RCC 7860 (cell line): ENCODE measurements around the gene G6PC3.
"Not testable (repeated sequence)": the region's sequence is repeated elsewhere in the genome, so short reads cannot be mapped to it uniquely, and the experiment has no call there.

Source experiments
- DNase-seq: peaks from one replicate; pipeline ENCODE4 v3.0.0-alpha.2; 2015; ENCODE audit warnings: low spot score
- FAIRE-seq: peaks from 2 replicates; lab custom pipeline; 2012; peaks lifted over from hg19 to GRCh38; lab: Jason Lieb, UNC

G6PC3 gene

DNA sequence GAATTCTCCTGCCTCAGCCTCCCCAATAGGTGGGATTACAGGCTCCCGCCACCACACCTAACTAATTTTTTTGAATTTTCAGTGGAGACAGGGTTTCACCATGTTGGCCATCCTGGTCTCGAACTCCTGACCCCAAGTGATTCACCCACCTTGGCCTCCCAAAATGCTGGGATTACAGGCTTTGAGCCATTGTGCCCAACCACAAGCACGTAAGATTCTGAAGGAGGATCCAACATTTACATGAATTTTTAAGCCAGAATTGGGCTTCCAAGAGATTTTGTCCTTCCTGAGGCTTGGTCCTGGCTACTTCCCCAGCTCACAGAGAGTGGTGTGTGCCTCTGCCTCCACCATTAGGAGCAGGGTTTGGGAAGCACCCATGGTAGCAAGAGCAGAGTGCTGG, 11.1 kb downstream of the G6PC3 start:
- FAIRE-seq (no peak), DNase-seq (no peak)

DNA sequence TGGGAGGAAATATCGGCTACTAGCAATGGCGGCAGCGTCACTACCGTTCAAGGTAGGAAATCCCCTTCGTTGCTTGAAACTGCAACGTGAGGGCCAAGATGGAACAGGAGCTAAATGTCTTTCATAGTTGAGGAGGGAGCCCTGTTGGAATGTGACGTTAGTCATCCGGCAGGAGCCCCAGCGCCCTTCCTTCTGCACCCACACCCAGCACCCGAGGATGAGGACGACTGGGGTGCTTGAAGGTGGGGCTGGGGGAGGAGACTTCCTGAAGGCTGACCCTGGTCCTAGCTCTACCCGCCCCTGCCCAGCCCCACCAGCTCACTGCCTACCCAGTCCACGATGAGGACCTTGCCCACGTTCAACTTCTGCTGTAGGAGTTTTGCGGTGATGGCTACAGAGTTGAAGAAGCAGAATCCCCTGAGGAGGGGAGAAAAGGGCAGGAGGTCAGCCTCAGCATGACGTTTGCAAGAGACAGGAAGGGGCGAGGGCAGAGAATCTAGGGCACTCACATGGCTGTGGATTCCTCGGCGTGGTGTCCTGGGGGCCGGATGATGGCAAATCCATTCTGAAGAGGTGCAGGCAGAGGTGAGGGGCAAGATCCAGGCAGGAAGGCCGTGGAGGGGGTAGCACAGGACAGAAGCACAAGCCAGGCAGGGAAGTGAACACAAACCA, 11.9 kb downstream of the G6PC3 start:
- FAIRE-seq (no peak), DNase-seq (no peak)

DNA sequence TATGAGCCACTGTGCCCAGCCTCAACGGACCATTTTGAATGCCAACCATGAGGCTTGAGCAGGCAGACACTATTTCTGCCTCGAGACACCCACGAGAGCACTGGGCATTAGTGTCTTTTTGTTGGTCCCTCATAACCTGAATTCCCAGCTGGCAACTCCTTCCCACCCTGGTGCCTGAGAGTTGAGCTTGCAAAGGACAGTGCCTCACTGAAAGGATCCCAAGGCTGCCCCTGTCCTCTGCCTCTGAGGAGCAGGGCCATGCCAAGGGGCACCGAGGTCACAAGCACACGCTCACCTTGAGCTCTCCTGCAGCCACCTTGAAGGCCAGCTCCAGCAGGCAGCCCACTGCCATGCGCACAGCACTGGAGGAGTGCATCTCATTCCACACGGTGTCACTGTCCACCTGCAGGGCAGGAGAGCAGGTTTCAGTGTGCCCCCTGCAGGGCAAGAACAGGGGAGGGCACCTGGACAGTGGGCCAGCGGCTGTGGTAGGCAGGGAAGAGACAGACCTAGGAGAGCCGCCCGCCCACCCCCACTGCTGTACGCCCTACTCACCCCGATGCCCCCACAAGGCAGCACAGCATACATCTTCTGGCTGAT, 12.8 kb downstream of the G6PC3 start:
- FAIRE-seq: no peak
- peak; percentile 48 for DNase-seq

DNA sequence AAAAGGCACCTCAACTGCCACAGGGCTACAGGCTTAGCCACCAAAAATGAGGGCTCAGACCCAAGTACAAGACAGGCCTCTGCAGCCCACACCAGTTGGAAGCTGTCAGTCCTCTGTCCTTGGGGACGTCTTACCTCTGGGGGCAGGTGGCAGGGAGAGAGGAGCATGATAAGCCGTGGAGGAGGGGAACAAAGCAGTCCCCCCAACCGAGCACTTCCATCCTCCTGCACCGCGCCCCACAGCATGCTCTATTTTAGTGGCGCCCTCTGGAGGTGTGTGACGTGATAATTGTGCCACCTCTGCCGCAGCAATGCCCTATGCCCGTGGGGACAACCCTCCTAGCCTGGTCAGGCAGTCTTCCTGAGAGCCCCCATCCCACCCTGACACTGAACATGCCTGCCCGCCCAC, 13.6 kb downstream of the G6PC3 start:
- no peak for FAIRE-seq
- DNase-seq: no peak

DNA sequence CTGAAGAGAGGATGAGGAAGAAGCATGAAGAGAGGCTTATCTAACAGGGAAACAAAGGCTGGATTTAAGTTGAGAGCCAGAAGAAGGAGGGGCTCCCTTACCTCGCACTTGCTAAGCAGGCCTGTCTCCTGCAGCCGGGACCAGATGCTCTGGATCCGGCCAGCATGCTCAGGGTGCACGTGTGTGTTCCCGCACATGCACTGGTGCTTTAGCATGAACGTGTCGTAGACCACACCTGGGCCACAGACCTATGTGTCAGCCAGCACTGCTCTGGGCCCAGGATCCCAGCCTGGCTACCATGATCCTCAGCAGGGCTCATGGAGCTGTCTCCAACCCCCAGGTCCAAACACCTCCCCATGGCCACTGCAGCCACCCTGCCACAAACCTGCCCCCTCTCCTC, 14.4 kb downstream of the G6PC3 start:
- FAIRE-seq (no peak), DNase-seq (no peak)

DNA sequence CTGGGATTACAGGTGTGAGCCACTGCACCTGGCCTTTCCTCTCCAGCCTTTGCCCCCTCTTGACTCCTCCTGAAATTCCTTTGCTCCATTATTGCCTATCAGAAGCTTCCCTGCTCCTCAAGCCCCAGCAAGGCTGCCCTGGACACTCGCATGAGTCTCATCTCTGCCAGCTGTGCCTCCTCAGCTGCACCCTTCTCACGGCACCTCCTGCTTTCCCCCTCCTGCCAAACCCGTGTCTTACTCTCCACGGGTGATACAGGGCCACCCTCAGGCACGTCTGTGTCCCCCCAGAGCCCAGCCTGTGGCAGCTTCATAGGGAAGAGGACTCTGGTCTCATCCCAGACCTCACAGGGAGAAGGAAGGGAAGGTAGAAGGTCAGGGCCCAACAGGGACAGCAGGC, 15.4 kb downstream of the G6PC3 start:
- no peak for FAIRE-seq

DNA sequence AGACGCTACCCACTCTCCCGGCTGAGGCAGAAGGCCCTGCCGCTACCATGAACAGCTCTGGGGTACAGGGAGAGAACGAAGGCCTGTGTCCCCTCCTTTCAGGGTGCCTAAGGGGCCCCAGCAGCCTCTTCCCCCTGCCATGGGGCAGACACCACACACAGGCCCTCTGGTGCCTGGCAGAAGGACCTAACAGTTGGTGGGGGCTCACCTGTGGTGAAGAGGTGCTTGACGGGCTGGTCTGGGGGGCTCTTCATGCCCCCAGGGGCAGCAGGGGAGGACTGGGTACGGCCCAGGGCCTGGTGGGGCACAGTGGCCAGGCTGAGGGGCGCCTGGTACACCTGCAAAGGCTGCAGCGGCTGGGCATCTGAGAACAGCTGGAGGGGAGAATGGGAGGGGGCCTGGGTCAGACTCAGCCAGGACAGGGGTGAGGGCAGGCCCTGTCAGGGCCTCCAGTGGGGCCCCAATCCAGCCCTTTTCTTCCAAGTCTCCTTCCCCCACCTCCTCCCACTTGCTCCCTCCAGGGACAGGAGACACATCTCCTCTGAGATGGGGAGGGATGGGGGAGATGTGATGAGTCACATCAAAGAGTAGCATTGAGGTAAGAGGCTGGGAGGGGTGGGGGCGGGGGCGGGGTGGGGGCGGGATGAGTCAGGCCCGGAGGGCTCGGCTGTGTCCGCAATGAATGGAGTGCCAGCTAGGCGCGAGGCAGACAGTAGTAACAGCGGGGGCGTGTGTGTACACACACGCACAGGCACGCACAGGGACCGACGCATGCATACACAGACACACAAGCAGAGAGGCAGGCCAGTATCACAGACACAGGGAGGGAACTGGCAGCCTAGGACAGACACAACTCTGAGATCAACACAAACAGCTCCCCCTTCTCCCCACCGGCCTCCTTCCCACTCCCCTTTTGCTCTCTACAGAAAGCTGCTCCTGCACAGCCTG, 16.1 kb downstream of the G6PC3 start:
- FAIRE-seq (no peak), DNase-seq (peak; percentile 89)

More for the DNA sequence above, 15.4 kb downstream of the G6PC3 start:
- DNase-seq: no peak

DNA sequence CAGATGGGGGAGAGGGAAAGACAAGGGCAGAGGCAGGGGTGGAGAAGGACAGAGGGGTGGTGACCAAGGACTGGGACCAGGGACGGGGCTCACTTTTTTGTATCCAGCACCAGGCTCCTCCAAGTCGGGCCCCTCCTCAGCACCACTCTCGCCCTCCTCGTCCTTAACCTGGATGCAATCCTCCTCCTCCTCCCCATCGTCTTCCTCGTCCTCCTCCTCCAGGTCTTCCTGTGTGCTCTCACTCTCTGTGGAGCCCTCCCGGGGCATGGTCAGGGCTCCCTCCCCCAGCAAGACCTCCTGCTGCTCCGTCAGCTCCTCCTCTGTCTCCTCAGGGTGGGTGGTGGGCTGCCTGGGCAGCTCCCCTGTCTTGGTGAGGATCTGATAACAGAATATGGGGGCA, 16.8 kb downstream of the G6PC3 start:
- DNase-seq (no peak), FAIRE-seq (no peak)

DNA sequence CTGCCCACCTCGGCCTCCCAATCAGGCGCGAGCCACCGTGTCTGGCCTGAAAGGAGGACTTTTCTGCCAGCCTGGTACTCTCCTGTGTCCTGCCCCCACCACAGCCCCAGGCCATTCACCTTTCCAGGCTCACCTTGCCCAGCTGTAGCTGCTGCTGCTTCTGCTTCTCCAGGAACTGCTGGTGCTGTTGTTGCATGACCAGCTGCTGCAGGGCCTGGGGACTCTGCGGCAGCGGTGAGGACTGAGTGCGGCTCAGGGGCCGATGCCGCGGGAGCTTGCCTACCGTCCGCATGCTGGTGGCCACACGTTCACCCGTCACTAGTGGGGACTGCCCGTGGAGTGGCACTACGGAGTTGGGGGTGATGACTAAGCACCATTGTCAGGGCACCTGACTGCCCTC, 17.7 kb downstream of the G6PC3 start:
- no peak for DNase-seq
- FAIRE-seq: no peak

DNA sequence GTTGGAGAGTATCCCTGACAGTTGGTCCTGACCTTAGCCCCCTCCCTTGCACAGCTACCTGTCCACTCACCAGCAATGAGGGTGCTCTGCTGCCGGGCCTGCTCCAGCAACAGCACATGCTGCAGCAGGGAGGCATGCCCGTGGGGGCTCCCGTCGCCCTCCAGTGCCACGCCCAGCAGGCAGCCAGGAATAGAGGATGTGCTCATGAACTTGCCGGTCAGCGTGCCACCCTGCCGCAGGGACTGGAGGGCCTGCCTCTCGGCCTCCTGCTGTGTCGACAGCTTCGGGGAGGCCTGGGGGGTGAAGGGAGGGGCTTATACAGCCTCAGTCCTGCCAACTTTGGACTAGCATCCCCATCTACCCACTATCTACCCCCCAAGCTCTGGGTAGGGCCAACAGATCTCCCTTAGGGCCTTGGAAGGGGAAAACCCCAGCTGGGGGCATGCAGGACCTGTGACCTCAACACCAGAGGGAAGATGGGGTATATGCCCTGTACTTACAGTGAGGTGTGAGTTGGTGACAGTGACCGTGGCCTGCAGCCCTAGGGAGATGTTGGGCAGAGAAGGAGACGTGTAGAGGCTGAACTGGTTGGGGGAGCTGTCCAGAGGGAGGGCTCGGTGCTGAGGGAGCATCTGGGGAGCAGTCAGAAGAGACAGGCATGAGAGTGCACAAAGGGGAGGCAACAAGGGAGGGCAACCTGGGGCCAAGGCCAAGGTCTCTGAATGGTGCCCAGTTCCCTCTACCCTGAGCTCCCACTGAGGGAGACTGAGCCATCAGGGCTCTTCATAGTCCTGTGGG, 20.9 kb downstream of the G6PC3 start:
- FAIRE-seq (no peak), DNase-seq (no peak)

DNA sequence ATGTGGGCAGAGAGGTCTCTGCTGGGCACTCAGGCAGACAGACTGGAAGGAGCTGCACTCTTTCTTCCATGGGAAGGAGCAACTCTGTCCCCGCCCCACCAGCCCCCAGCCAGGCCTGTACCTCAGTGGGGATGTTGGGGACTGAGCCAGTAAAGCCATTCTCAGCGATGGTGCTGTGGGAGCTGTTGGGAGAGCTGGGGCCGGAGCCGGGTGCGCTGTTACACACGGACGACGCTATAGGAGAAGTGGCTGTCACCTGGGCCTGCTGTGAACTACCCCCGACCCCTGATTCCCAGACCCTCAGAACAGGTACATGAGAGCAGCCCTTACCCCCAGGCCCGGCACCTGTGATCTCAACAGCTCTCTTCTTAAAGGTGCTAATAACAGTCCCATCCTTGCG, 21.5 kb downstream of the G6PC3 start:
- no peak for FAIRE-seq
- no peak for DNase-seq

DNA sequence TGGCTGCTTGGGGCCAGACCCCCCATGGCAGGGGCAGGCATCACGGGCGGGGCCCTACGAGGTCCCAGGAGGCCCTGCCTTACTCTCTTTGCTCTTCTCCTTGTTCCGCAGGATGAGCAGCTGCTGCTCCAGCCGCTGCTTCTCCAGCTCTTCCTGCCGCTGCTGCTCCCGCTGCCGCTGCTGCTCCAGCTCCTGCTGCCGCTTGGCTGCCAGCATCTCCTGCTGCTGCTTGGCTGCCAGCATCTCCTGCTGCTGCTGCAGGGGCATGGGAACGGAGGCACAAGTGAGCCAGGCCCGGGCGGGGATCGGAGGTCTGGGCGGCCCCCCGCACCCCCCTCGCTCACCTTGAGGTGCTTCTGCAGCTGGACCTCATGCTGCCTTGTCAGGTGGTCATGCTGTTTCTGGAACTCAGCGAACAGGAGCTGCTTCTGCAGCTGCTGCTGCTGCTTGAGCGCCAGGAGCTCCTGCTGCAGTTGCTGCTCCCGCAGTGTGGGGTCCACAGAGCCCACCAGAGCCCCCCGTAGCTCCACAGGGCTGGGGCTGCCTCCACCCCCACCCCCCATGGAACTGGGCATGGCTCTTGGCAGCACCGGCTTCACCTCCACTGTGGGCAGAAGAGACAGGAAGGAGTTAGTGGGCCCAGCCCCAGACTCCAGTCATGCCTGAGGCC, 22.8 kb downstream of the G6PC3 start:
- FAIRE-seq (no peak), DNase-seq (no peak)

DNA sequence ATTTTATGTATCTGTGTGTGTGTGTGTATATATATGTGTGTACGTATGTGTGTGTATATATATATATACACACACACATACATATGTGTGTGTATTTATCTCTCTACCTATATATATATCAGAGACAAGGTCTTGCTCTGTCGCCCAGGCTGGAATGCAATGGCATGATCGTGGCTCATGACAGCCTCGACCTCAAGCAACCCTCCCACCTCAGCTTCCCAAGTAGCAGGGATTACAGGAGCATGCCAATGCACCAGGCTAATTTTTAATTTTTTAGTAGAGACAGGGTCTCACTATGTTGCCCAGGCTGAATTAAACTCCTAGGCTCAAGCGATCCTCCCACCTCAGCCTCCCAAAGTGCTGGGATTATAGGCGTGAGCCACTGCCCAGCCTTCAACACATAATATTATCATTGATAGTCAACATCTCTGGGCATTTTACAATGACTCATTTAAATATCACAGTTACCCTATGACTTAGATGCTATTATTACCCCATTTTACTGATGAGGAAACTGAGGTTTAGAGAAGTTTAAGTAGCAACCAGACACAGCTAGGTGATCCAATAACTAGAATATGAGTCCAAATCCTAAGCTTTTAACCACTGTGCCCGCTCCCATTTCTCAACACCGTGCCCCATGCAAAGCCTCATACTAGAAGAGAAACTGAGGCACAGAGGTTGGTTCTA, 24.3 kb downstream of the G6PC3 start:
- FAIRE-seq (no peak), DNase-seq (no peak)

DNA sequence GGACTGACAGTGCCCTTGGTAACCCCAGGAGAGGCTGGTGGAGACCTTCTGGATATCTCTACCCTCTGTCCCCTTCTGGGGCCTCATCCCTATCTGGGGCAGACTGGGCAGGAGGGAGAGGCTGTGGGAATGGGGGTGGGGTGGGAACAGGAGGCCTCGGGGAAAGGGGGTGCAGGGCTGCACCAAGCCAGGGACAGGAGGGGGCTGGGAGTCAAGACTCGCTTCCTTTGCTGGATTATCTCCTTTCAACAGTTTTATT, 24.8 kb downstream of the G6PC3 start:
- FAIRE-seq (no peak), DNase-seq (no peak)

DNA sequence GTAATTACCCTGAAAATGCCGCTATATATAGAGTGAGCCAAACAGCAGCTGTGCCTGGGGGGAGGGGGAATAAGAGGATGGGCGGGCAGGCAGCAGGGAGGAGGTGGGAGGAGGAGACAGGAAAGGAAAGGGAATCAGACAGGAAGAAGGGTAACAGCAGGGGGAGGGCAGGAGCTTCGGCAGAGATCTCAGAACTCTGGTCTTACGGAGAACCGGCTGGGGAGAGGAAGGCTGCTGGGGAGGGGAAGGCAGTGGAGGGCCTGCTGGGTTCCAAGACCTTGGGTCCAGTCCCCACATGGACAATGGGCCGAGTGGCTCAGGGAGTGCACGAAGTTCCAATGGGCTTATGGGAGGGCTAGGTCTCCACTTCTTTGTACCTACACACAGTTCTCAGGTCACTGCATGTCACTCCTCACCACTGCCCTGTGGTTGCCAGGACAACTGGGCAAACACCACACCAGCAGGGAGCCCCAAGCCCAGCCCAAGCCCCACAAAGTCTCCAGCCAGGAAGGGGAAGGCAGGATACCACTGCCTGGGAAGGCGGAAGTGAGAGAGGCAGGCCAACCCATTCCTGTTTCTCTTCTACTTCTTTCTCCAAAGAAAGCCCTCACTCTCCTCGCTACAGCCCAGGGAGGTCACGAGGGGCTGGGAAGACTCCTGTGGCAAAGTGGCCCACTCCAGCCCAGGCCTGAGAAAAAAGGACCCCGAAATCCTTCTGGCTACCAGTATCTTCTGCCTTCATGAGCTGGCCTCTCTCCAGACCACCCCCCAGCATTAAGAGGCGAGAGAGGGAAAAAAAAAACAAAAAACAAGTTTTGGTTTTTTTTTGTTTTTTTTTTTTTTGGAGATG, 25.3 kb downstream of the G6PC3 start:
- FAIRE-seq (peak; percentile 62), DNase-seq (peak; percentile 93)

DNA sequence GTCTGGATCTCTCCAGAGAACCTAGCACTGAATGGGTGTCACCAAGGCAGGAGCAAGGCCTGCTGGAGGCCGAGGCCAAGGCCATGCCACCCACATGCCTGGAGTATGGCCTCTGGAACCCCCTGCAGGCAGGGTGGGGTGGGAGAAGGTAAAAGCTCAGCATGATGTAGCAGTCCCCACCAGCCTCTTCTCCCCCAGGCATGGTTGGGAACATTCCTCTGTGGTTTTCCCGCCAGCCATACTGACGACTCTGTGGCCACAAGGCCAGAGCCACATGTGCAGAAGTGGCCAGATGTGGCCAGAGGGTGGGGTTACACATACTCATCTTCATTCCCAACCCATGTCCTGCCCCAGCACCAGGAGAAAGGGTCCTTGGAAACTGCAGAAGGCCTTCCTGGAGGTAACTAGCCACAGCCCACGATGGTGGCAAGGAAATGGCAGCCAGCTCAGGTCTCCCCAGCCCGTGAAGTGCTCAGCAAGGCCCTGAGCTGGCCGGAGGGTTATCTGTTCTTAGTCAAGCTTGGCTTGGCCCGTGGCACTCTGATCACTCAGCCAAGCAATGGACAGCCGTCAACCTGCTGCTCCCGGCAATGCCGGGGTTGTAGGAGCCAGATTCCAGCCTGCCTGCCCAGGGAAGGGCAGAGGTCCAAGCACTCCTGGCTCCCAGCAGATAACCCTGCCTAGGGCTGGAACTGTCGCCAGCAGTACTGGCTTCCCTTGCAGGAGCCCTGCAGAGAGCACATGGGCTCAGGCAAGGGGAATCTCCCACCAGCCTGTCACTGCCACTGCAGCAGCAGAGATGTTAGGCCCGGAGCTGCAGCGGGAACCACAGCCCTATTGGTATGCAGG, 26.8 kb downstream of the G6PC3 start:
- DNase-seq (peak; percentile 87), FAIRE-seq (peak; percentile 74)

DNA sequence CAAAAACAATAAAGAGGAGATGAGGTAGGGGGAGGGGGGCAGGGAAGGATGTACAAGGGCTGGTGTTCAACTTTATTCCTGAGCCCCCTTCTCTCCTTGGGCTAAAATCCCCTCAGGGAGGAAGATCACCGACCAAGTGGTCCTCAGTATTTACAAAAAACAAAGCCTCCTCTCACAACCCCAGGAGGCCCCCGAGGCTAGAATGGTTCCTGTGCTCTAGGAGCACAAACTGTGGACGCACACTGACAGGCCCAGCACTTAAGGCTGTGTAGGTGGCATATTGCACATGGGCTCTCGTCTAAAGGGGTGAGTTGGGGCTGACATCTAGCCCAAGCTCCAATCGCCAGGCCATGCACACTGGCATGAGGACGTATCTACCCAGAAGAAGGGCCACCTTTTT, 31.3 kb downstream of the G6PC3 start:
- FAIRE-seq, DNase-seq: not testable (repeated sequence)
